GM12864 (cell line): ENCODE measurements around the gene IKZF2.

ENCODE experiments used
- DNase-seq: peaks from one replicate; pipeline ENCODE4 v3.0.0-alpha.2; 2011; ENCODE audit warnings: low read depth
- H3K4me3 ChIP-seq: 2 replicates; pipeline ENCODE4 v1.5.1; 2011; ENCODE audit warnings: mild to moderate bottlenecking, low read depth, low read length, control low read depth
- TF ChIP-seq, protein P1 (sequence below): IDR thresholded peaks from 2 replicates; pipeline ENCODE4 v1.5.1; 2011; ENCODE audit warnings: low read depth, mild to moderate bottlenecking, moderate library complexity, low read length, control low read depth, inconsistent platforms; ENCODE audit errors: missing control alignments

The IKZF2 gene

GRCh38 chr2:212984129-212984528 lies 167.3 kb downstream of the IKZF2 start:
- no peak for DNase-seq
- H3K4me3 ChIP-seq: no peak overlapping the region
- TF ChIP-seq, protein P1, sequence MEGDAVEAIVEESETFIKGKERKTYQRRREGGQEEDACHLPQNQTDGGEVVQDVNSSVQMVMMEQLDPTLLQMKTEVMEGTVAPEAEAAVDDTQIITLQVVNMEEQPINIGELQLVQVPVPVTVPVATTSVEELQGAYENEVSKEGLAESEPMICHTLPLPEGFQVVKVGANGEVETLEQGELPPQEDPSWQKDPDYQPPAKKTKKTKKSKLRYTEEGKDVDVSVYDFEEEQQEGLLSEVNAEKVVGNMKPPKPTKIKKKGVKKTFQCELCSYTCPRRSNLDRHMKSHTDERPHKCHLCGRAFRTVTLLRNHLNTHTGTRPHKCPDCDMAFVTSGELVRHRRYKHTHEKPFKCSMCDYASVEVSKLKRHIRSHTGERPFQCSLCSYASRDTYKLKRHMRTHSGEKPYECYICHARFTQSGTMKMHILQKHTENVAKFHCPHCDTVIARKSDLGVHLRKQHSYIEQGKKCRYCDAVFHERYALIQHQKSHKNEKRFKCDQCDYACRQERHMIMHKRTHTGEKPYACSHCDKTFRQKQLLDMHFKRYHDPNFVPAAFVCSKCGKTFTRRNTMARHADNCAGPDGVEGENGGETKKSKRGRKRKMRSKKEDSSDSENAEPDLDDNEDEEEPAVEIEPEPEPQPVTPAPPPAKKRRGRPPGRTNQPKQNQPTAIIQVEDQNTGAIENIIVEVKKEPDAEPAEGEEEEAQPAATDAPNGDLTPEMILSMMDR: no peak

- no peak overlapping the region for H3K4me3 ChIP-seq
- TF ChIP-seq, protein P1: no peak
- no peak for DNase-seq
Measured at GRCh38 chr2:212979799-212980198, 171.6 kb downstream of the IKZF2 start.

DNA sequence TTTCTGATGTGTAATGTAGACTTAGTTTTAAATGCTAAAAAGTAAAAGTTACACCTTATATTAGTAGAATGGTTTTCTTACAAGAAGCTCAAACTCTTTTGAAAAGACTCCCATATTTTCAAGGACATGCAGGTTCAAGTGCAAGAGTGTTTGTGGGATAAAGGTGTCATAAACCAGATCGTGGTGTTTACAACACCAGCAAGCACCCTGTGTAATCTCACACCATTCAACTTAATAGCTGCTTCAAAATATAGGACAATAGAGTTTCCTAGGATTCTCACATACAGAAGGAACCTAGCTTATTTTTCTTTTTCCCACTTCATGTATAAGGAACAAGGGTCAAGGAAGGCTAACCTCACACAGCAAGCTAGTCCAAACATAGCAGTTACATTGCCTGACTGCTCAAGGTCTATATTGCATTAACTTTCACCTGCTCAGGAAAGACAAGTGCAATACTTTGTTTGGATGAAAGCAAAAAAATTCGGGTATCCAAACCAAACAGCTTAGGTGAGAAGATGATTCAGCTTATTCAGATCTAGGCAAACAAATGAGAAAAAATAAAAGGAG lies 172.3 kb downstream of the IKZF2 start:
- no peak overlapping the region for H3K4me3 ChIP-seq
- TF ChIP-seq, protein P1: no peak
- no peak for DNase-seq

- TF ChIP-seq, protein P1: no peak
- no peak for DNase-seq
- H3K4me3 ChIP-seq: no peak overlapping the region
Measured at GRCh38 chr2:212977152-212977551, 174.3 kb downstream of the IKZF2 start.

- TF ChIP-seq, protein P1: no peak
- no peak overlapping the region for H3K4me3 ChIP-seq
- no peak for DNase-seq
Measured at GRCh38 chr2:212975333-212975732, 176.1 kb downstream of the IKZF2 start.

DNA sequence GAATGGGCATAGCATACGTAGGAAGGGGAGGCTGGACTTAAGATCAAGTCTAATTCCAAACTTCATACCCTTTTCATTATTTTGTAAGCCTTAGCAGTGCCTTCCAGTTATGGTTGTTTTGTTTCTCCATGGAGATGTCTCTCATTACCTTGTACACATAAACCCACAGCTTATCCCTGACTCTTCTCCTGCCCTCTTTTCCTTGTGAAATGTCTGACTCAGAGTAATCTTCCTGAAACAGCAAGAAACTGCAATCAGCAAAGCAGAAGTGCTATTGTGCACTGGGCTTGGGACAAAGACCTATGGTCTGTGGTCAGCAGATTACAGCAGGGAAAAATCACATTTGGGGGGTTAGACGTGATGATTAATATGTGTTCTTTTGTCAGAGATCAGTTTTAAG lies 176.7 kb downstream of the IKZF2 start:
- TF ChIP-seq, protein P1: no peak
- no peak for DNase-seq
- H3K4me3 ChIP-seq: no peak overlapping the region

DNA sequence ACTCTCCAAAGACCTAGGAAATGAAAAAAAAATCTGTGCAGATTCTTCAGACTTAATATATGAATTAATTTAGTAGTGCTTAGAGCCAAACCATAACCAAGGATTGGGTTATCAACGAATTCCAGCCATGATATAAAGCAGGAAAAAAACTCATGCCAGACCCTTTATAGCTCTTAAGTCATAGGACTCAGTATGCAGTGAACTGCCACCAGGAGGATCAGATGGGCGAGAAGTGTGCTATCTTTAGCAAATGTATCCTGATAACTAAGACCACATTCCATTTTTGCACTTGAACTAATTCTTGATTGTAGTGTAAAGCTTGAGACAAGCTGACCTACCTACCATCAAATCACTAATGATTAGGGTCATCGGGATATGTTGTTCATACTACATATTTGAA lies 178.1 kb downstream of the IKZF2 start:
- TF ChIP-seq, protein P1: no peak
- DNase-seq: no peak
- no peak overlapping the region for H3K4me3 ChIP-seq
